HT-29 (cell line): Measurements from ENCODE around the gene ANKRD33. TPM values are rescaled to one million over a fixed set of nuclear protein-coding genes. Genes with fewer than 3 reads are reported as not detected.

ENCODE experiments used
- total RNA-seq: library from RNA; depleted of rRNA; stranded (reverse); fragments of >200 nt; shearing (Covaris generic); gene quantifications from 2 replicates; pipeline ENCODE4 v1.2.3, GENCODE V29; 2014; rRNA removed

Gene ANKRD33
- total RNA-seq, 1 experiment from 2014 or later: not detected

Other genes with a start within 250 kb of the ANKRD33 start
- gene FIGNL2, start 39.4 kb upstream of the ANKRD33 start, total RNA-seq: not detected in 2 replicates
- gene ACVRL1, start 19.4 kb downstream of the ANKRD33 start, total RNA-seq: not detected in 2 replicates
- gene ACVR1B, start 63.6 kb downstream of the ANKRD33 start, total RNA-seq: 10.6 and 14.2 TPM in 2 replicates
- gene TAMALIN, start 118.8 kb downstream of the ANKRD33 start, total RNA-seq: 0.05 TPM in 1 of 2 replicates, not detected in the other
- 49.6 and 61.2 TPM in 2 replicates for gene NR4A1, start 163.3 kb downstream of the ANKRD33 start, total RNA-seq
- 105 and 114 TPM in 2 replicates for gene ATG101, start 181.9 kb downstream of the ANKRD33 start, total RNA-seq
- gene SMIM41, start 191.6 kb downstream of the ANKRD33 start, total RNA-seq: not detected in 2 replicates